WI38 (cell line): ENCODE results near the gene HMX3.

Source experiments
- H3K4me3 ChIP-seq: 2 replicates; pipeline ENCODE4 v1.5.1; 2011; ENCODE audit warnings: low read depth, mild to moderate bottlenecking, control low read depth, low read length
- TF ChIP-seq, protein P1 (sequence below): IDR thresholded peaks from 2 replicates; pipeline ENCODE4 v1.5.1; 2012; ENCODE audit warnings: low read depth, mild to moderate bottlenecking, control low read depth, low read length

Gene HMX3

DNA sequence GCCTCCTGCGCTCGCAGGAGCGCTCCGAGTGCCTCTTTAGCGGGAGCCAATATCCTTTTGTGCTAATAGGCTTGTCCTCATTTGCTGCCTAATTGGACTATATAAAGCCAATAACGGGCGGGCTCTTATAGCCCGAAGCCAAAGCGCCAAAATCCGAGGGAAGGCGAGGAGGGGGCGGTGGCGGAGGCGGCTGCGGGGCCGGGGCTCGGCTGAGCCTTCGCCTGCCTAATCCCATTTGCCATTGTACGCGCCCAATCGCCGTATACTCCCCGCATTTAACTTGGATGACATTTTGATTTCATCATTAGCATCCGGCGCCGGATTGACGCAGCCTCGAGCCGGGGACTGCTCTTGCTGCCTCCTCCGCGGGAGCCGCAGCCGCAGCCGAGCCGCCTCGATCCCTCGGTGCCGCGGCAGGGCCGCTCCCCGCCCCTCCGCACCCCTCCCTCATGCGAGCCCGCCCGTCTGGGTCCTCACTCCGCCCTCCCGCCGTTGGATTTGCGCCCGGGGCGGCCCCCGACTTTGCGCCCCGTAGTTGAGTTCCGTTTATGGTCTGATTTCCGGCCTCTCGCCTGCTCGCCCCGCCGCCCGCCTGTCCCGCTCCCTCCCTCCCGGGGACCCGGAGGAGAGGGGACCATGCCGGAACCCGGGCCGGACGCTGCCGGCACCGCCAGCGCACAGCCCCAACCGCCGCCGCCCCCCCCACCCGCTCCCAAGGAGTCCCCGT is at the start of gene HMX3:
TSS of gene HMX3 (plus strand) at position 556 of the 727 bp plus-strand sequence. CDS start at position 637, 81 bp downstream.
- TF ChIP-seq, protein P1, sequence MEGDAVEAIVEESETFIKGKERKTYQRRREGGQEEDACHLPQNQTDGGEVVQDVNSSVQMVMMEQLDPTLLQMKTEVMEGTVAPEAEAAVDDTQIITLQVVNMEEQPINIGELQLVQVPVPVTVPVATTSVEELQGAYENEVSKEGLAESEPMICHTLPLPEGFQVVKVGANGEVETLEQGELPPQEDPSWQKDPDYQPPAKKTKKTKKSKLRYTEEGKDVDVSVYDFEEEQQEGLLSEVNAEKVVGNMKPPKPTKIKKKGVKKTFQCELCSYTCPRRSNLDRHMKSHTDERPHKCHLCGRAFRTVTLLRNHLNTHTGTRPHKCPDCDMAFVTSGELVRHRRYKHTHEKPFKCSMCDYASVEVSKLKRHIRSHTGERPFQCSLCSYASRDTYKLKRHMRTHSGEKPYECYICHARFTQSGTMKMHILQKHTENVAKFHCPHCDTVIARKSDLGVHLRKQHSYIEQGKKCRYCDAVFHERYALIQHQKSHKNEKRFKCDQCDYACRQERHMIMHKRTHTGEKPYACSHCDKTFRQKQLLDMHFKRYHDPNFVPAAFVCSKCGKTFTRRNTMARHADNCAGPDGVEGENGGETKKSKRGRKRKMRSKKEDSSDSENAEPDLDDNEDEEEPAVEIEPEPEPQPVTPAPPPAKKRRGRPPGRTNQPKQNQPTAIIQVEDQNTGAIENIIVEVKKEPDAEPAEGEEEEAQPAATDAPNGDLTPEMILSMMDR, result no peak
- H3K4me3 ChIP-seq, result peak within 1 kb of the TSS; percentile 41

DNA sequence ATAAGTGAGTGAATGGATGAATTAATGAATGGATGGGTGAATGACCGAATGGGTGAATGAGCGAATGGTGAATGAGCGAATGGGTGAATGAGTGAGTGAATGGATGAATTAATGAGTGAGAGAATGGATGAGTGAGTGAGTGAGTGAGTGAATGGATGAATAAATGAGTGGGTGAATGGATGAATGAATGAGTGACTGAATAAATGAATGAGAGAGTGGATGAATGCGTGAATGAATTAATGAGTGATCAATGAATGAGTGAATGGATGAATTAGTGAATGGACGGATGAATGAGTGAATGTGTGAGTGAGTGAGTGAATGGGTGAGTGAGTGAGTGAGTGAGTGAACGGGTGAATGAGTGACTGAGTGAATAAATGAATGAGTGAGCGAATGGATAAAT is 49.5 kb upstream of the HMX3 start:
- H3K4me3 ChIP-seq, result no peak overlapping the region
- TF ChIP-seq, protein P1, result no peak

DNA sequence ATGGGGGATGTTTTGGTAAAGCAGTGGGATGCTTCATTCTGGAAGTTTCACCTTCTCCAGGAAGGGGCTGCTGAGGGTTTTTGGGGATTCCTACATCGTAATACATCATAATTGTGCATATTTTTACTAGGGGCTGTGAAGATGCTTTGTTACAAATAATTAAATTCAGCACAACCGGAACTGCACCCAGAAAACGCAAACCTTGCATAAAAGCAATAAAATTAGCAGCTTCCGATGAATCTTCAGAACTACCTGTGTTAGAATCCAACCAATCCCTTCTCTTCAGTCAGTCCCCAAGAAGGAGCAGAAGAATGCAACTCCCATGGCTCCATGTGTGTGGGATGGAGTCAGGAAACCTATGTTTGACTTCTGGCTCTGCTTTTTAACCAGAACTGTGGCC is 48.4 kb upstream of the HMX3 start:
- no peak overlapping the region for H3K4me3 ChIP-seq
- TF ChIP-seq, protein P1, result no peak

DNA sequence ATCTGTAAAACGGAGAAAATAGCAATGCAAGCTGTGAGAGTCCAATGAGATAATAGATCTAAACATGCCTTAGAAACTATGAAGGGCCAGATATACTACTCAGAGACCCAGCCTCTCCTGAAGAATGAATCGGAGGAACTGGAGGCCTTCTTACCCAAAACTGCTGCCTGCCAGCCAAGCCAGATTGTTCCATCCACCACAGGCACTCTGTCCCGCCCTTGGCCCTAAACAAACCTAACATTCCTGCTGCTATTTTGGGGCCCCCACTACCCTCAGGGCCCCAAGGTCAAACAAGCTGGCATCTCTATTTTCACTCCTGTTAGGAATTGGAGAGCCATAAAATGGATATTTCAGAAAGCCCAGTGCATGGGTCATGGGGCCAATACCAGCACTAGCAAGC is 48.0 kb upstream of the HMX3 start:
- no peak overlapping the region for H3K4me3 ChIP-seq
- TF ChIP-seq, protein P1, result no peak

DNA sequence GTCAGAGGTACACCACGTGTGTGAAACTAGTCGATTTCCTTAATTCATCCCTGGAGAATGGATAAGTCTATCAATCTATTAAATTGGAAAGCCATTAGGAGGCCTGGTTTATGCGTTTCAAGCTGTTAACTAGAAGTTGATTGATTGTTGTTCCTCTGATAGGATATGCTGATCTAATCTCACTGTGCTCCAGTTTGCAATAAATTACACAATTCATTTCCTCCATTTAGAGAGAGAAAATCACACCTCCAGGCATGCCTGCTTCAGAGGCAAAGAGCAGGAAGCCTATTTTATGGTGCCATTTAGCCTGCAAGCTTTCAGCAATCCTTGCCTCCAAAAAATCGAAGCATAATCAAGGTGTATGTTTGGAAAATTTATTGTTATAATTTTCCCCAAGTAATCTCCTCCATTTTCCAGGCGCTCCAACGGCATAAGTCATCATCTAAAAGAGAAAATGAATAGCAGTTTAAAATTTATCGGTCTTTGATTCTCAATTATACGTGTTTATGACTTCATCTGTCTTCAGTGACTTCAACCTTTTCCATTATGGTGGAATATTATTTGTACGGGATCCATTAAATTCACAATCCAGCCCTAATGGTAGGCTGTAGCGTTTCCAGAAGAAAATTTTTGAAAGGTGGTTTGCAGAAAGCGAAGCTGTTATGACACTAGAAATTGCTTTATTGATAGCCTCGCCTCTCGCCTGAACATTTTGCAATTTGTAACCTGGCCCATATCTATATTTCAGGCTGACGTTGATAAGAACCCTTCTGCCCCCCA is 42.9 kb upstream of the HMX3 start:
- no peak overlapping the region for H3K4me3 ChIP-seq
- TF ChIP-seq, protein P1, result no peak

DNA sequence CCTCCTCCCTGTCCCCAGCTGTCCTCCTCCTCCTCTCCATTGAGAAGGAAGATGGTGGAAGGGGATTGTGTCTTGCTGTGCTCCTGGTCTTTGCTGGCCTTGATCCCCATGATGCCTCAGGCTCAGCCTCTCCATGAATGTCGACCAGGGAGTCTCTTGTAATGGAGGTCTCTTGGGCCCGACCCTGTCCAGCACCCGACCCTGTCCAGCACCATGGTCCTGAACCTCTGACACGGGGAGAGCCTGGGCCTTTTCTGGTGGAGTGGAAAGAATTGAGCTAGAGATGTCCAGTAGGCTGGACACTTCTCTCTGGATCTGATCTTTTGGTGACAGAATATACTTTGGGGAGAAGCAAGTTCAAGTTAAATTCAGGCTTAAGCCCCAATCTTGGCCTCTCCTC is 42.3 kb upstream of the HMX3 start:
- TF ChIP-seq, protein P1, result no peak

DNA sequence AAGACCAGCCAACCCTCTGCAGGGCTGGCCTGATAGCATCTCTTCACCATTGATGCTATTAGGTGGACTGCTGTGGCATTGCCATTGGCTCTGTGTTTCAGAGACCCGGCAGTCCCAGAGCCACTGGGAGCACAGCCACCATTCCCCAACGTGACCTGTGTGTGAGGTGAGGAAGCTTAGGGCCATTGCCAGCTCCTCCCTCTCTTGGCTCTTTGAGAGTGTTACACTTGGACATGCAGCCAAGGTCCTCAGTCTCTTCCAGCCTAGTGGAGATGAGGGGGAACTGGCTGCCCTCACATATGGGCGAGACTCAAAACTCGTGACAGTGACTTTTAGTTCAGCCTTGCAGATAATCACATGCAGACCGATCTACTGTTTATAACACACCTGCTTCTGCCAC is 39.3 kb upstream of the HMX3 start:
- no peak overlapping the region for H3K4me3 ChIP-seq
- TF ChIP-seq, protein P1, result no peak

More for the DNA sequence above, 42.3 kb upstream of the HMX3 start:
- H3K4me3 ChIP-seq, result no peak overlapping the region
